ENCODE measurements around the gene NEURL1. TPM values are rescaled to one million over a fixed set of nuclear protein-coding genes. Genes with fewer than 3 reads are reported as not detected.
"Not testable (repeated sequence)": the region's sequence is repeated elsewhere in the genome, so short reads cannot be mapped to it uniquely, and the experiment has no call there.

The NEURL1 gene
- total RNA-seq, 2 experiments from 2014 or later, result 1.1 to 1.6 TPM

- no peak overlapping the region for H3K27ac Mint-ChIP-seq
- no peak overlapping the region for H3K4me3 Mint-ChIP-seq
- DNase-seq, result no peak
- ChIA-PET CTCF (interaction anchor here (1.3 to 2.2 kb wide), 3 partner anchors 11 to 16 kb away, joined by 3 to 6 read pairs (median 4); no protein-coding TSS in a partner anchor), POLR2A (no interaction called here)
- no peaks in the 10 kb centered on the region for H3K36me3 Mint-ChIP-seq (ENCODE audit: low read depth)
- H3K9me3 Mint-ChIP-seq, result no peaks in the 10 kb centered on the region
- H3K4me1 Mint-ChIP-seq, result no peaks in the 10 kb centered on the region
- no peaks in the 10 kb centered on the region for H3K27me3 Mint-ChIP-seq
Measured at GRCh38 chr10:103620891-103621782, 127.6 kb downstream of the NEURL1 start.

- POLR2A ChIA-PET, result no interaction called here
- Mint-ChIP-seq H3K36me3 (ENCODE audit: low read depth) (no peaks in the 10 kb centered on the region), H3K27me3 (no peaks in the 10 kb centered on the region), H3K4me1 (no peaks in the 10 kb centered on the region), H3K4me3 (no peak overlapping the region), H3K27ac (no peak overlapping the region), H3K9me3 (no peaks in the 10 kb centered on the region)
- no peak for DNase-seq
- CTCF ChIA-PET, result interaction anchor here (1.1 to 2.2 kb wide), 3 partner anchors 10 to 25 kb away, joined by 3 to 6 read pairs (median 4); no protein-coding TSS in a partner anchor
Measured at GRCh38 chr10:103621783-103622125, 128.2 kb downstream of the NEURL1 start.

- no peaks in the 10 kb centered on the region for H3K36me3 Mint-ChIP-seq (ENCODE audit: low read depth)
- no peak for DNase-seq
- no peaks in the 10 kb centered on the region for H3K27me3 Mint-ChIP-seq
- H3K4me3 Mint-ChIP-seq, result no peak overlapping the region
- CTCF ChIA-PET, result interaction anchor here (1.1 to 1.4 kb wide), 2 partner anchors 9 to 24 kb away, joined by 3 to 4 read pairs; no protein-coding TSS in a partner anchor
- POLR2A ChIA-PET, result no interaction called here
- H3K27ac Mint-ChIP-seq, result no peak overlapping the region
- no peaks in the 10 kb centered on the region for H3K9me3 Mint-ChIP-seq
- no peaks in the 10 kb centered on the region for H3K4me1 Mint-ChIP-seq
Measured at GRCh38 chr10:103622286-103622685, 128.8 kb downstream of the NEURL1 start.

- H3K4me1 Mint-ChIP-seq, result no peaks in the 10 kb centered on the region
- no peak for DNase-seq
- POLR2A ChIA-PET, result no interaction called here
- no peaks in the 10 kb centered on the region for H3K9me3 Mint-ChIP-seq
- H3K27ac Mint-ChIP-seq, result no peak overlapping the region
- H3K27me3 Mint-ChIP-seq, result no peaks in the 10 kb centered on the region
- CTCF ChIA-PET, result interaction anchor here (1.1 to 1.4 kb wide), 2 partner anchors 23 to 90 kb away, joined by 4 read pairs; no protein-coding TSS in a partner anchor
- no peak overlapping the region for H3K4me3 Mint-ChIP-seq
- H3K36me3 Mint-ChIP-seq (ENCODE audit: low read depth), result no peaks in the 10 kb centered on the region
Measured at GRCh38 chr10:103622935-103623574, 129.6 kb downstream of the NEURL1 start.

- no peaks in the 10 kb centered on the region for H3K36me3 Mint-ChIP-seq (ENCODE audit: low read depth)
- no peak for DNase-seq
- no peaks in the 10 kb centered on the region for H3K27me3 Mint-ChIP-seq
- no peaks in the 10 kb centered on the region for H3K9me3 Mint-ChIP-seq
- no peak overlapping the region for H3K4me3 Mint-ChIP-seq
- CTCF ChIA-PET, result interaction anchor here (0.5 kb wide), 1 partner anchor 29 kb away, joined by 3 read pairs; no protein-coding TSS in a partner anchor
- H3K27ac Mint-ChIP-seq, result no peak overlapping the region
- POLR2A ChIA-PET, result no interaction called here
- no peaks in the 10 kb centered on the region for H3K4me1 Mint-ChIP-seq
Measured at GRCh38 chr10:103626178-103626577, 132.7 kb downstream of the NEURL1 start.

GRCh38 chr10:103627111-103627892 lies 133.8 kb downstream of the NEURL1 start:
- H3K27me3 Mint-ChIP-seq, result no peaks in the 10 kb centered on the region
- no peak overlapping the region for H3K4me3 Mint-ChIP-seq
- no peaks in the 10 kb centered on the region for H3K9me3 Mint-ChIP-seq
- no peak for DNase-seq
- no peaks in the 10 kb centered on the region for H3K36me3 Mint-ChIP-seq (ENCODE audit: low read depth)
- no peak overlapping the region for H3K27ac Mint-ChIP-seq
- CTCF ChIA-PET, result interaction anchor here (0.6 to 1.2 kb wide), 4 partner anchors 22 to 574 kb away, joined by 3 to 4 read pairs (median 4); no protein-coding TSS in a partner anchor
- H3K4me1 Mint-ChIP-seq, result peaks cover 5% of the 10 kb centered on the region
- POLR2A ChIA-PET, result no interaction called here

GRCh38 chr10:103627893-103628292 lies 134.4 kb downstream of the NEURL1 start:
- POLR2A ChIA-PET, result no interaction called here
- peaks cover 9% of the 10 kb centered on the region for H3K4me1 Mint-ChIP-seq
- CTCF ChIA-PET, result interaction anchor here (0.6 to 1.2 kb wide), 3 partner anchors 22 to 574 kb away, joined by 3 to 4 read pairs (median 3); no protein-coding TSS in a partner anchor
- no peaks in the 10 kb centered on the region for H3K9me3 Mint-ChIP-seq
- DNase-seq, result no peak
- H3K4me3 Mint-ChIP-seq, result no peak overlapping the region
- H3K27me3 Mint-ChIP-seq, result no peaks in the 10 kb centered on the region
- no peak overlapping the region for H3K27ac Mint-ChIP-seq
- H3K36me3 Mint-ChIP-seq (ENCODE audit: low read depth), result no peaks in the 10 kb centered on the region

- Mint-ChIP-seq H3K27ac (no peak overlapping the region), H3K4me1 (peaks cover 10% of the 10 kb centered on the region), H3K27me3 (no peaks in the 10 kb centered on the region), H3K36me3 (ENCODE audit: low read depth) (no peaks in the 10 kb centered on the region), H3K9me3 (no peaks in the 10 kb centered on the region), H3K4me3 (no peak overlapping the region)
- ChIA-PET CTCF (interaction anchor here (0.6 kb wide), 1 partner anchor 217 kb away, joined by 9 read pairs; no protein-coding TSS in a partner anchor), POLR2A (no interaction called here)
- DNase-seq, result no peak
Measured at GRCh38 chr10:103629581-103629980, 136.1 kb downstream of the NEURL1 start.

- Mint-ChIP-seq H3K4me1 (peaks cover 10% of the 10 kb centered on the region), H3K4me3 (no peak overlapping the region), H3K9me3 (no peaks in the 10 kb centered on the region), H3K36me3 (ENCODE audit: low read depth) (no peaks in the 10 kb centered on the region), H3K27me3 (no peaks in the 10 kb centered on the region), H3K27ac (no peak overlapping the region)
- DNase-seq, result no peak
- ChIA-PET POLR2A (no interaction called here), CTCF (interaction anchor here (0.6 kb wide), 1 partner anchor 217 kb away, joined by 9 read pairs; no protein-coding TSS in a partner anchor)
Measured at GRCh38 chr10:103630156-103630555, 136.7 kb downstream of the NEURL1 start.

GRCh38 chr10:103632247-103632642 lies 138.7 kb downstream of the NEURL1 start:
- Mint-ChIP-seq H3K9me3 (no peaks in the 10 kb centered on the region), H3K27me3 (no peaks in the 10 kb centered on the region), H3K4me1 (peaks cover 10% of the 10 kb centered on the region), H3K4me3 (no peak overlapping the region), H3K36me3 (ENCODE audit: low read depth) (no peaks in the 10 kb centered on the region), H3K27ac (no peak overlapping the region)
- DNase-seq, result no peak
- ChIA-PET CTCF (no interaction called here), POLR2A (no interaction called here)

- H3K27ac Mint-ChIP-seq; H3K36me3 Mint-ChIP-seq (ENCODE audit: low read depth); H3K4me1 Mint-ChIP-seq; DNase-seq; H3K9me3 Mint-ChIP-seq; CTCF ChIA-PET; H3K27me3 Mint-ChIP-seq; H3K4me3 Mint-ChIP-seq; POLR2A ChIA-PET: not testable (repeated sequence)
Measured at GRCh38 chr10:103632871-103633270, 139.4 kb downstream of the NEURL1 start.

GRCh38 chr10:103633846-103634245 lies 140.3 kb downstream of the NEURL1 start:
- CTCF ChIA-PET, result interaction anchor here (0.6 to 1.0 kb wide), 2 partner anchors 20 to 1050 kb away, joined by 3 read pairs; no protein-coding TSS in a partner anchor
- no peaks in the 10 kb centered on the region for H3K27me3 Mint-ChIP-seq
- DNase-seq, result no peak

More at GRCh38 chr10:103633846-103634245, 140.3 kb downstream of the NEURL1 start:
- POLR2A ChIA-PET, result no interaction called here
- Mint-ChIP-seq H3K4me3 (no peak overlapping the region), H3K4me1 (peaks cover 10% of the 10 kb centered on the region), H3K27ac (no peak overlapping the region), H3K36me3 (ENCODE audit: low read depth) (no peaks in the 10 kb centered on the region), H3K9me3 (no peaks in the 10 kb centered on the region)

All from activated CD4-positive, alpha-beta T cell treated with anti-CD3 and anti-CD28 coated beads, Interleukin-2, amount 10 ng/mL, durations not matched to agents 7 days and 5 days (primary cell).